ENCODE results near the gene SH3BP4. TPM values are rescaled to one million over a fixed set of nuclear protein-coding genes. Genes with fewer than 3 reads are reported as not detected.

The SH3BP4 gene
- total and polyA plus RNA-seq, 2 of the 8 experiments (the other 6 are each of a cell fraction or from before 2014, with no cell fraction given) = 28.3 to 35.4 TPM

DNA sequence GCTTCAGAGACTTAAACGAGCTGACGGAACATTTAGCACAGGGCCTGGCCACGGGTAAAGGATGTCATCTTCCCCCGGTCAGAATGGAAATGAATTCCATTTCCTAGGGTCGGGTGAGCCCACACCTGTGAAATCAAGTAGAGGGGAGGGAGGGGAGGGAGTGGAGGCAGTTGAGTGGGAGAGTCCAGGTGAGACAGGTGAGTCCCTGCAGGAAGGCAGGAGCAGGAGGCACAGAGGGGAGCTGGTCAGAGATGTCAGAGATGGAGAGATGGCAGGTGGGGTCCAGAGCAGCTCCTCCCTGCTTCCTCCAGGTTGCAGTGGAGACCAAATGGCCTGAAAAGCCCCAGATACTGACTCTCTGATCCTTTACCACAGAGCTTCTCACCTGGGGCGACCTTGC is 55.2 kb downstream of the SH3BP4 start:
- Histone ChIP-seq H3K79me2 (ENCODE audit: control insufficient read depth in 1 of 2, insufficient read depth in 2 of 2, low read length in 2 of 2) (peaks cover 0 to 98% of the 10 kb centered on the region in 2 experiments; a peak in 2 of 4 replicates), H3K4me2 (ENCODE audit: insufficient read depth in 1 of 2, low read depth in 2 of 2, low read length in 2 of 2) (no peak overlapping the region), H3K4me3 (ENCODE audit: extremely low read depth in 1 of 4, insufficient read depth in 2 of 4, low read depth in 3 of 4, low read length in 4 of 4) (no peak overlapping the region), H3K9ac (replicated peaks in 1 of 4; ENCODE audit: extremely low read depth in 1 of 4, low read depth in 3 of 4, low read length in 3 of 4) (no peak overlapping the region), H4K8ac (ENCODE audit: extremely low read depth, insufficient read depth, low read length) (no peak overlapping the region), H2BK15ac (ENCODE audit: low read length) (no peak overlapping the region), H3K18ac (ENCODE audit: extremely low read depth, low read length) (no peak overlapping the region), H3K79me1 (ENCODE audit: low read depth, low read length) (peaks cover 45% of the 10 kb centered on the region), H3K23me2 (ENCODE audit: low read depth, low read length) (no peaks in the 10 kb centered on the region), H3K36me3 (ENCODE audit: control insufficient read depth in 2 of 4, insufficient read depth in 4 of 4, low read length in 3 of 4) (no peaks in the 10 kb centered on the region), H3K56ac (replicated peaks; ENCODE audit: insufficient read length, low read depth, low read length) (no peak overlapping the region), H2BK20ac (ENCODE audit: low read length) (no peak overlapping the region), H3K9me3 (ENCODE audit: insufficient read depth in 2 of 2, low read depth in 1 of 2, low read length in 1 of 2) (no peaks in the 10 kb centered on the region; a peak in 1 of 4 replicates), H4K20me1 (replicated peaks in 1 of 2; ENCODE audit: control insufficient read depth in 1 of 2, insufficient read depth in 2 of 2, low read length in 2 of 2) (peaks cover 8 to 14% of the 10 kb centered on the region in 2 experiments), H2BK120ac (replicated peaks; ENCODE audit: low read depth, low read length) (no peak overlapping the region), H4K5ac (ENCODE audit: insufficient read length, low read depth, low read length) (no peak overlapping the region), H4K91ac (replicated peaks; ENCODE audit: insufficient read length, low read length) (no peak overlapping the region), H2BK12ac (ENCODE audit: low read depth, low read length) (no peak overlapping the region), H3K4ac (replicated peaks; ENCODE audit: insufficient read length, low read depth, low read length) (no peak overlapping the region), H2AK5ac (ENCODE audit: low read depth, low read length) (peak overlapping the region; percentile 11; the same call in 1 of the 2 replicates), H2AFZ (ENCODE audit: low read length) (no peak overlapping the region), H3K14ac (ENCODE audit: insufficient read length) (no peak overlapping the region), H2BK5ac (ENCODE audit: low read depth, low read length) (peak overlapping the region; percentile 49; the same call in 1 of the 2 replicates), H3K23ac (ENCODE audit: insufficient read length) (no peak overlapping the region), H3K27me3 (replicated peaks in 1 of 4; ENCODE audit: control insufficient read depth in 3 of 4, extremely low read depth in 1 of 4, insufficient read depth in 3 of 4, low read length in 3 of 4) (no peaks in the 10 kb centered on the region), H3K27ac (ENCODE audit: low read depth, low read length) (no peak overlapping the region), H3K4me1 (replicated peaks in 1 of 4; ENCODE audit: control insufficient read depth in 3 of 4, insufficient read depth in 4 of 4, low read length in 3 of 4) (peaks cover 9 to 39% (median 24%) of the 10 kb centered on the region in 4 experiments)
- TF ChIP-seq GABPA (IDR thresholded peaks at IDR 0.05; ENCODE audit: borderline replicate concordance, insufficient read depth, low read length) = no peak
- TF ChIP-seq POLR2AphosphoS5 (IDR thresholded peaks at IDR 0.05; ENCODE audit: low read depth, low read length) = no peak
- TF ChIP-seq CHD1 (IDR thresholded peaks at IDR 0.05; ENCODE audit: low read depth, low read length) = no peak
- TF ChIP-seq KDM5A (IDR thresholded peaks at IDR 0.05; ENCODE audit: low read length) = no peak
- TF ChIP-seq ZNF274 (IDR thresholded peaks at IDR 0.05; ENCODE audit: borderline replicate concordance, extremely low read depth, low read length) = no peak
- no peak for TF ChIP-seq SP1 (IDR thresholded peaks at IDR 0.05; ENCODE audit: low read depth, low read length)
- FAIRE-seq (no peak), DNase-seq (ENCODE audit: low read depth in 1 of 2, low spot score in 2 of 2) (no peak)
- ChIA-PET POLR2A (ENCODE audit: partially characterized antibody) (interaction anchor here (3.2 kb wide), 1 partner anchor 10 kb away, joined by 17 read pairs; no protein-coding TSS in a partner anchor), CTCF (ENCODE audit: partially characterized antibody) (interaction anchor here (1.0 to 5.9 kb wide), 7 partner anchors 19 to 106 kb away, joined by 3 to 35 read pairs (median 4); no protein-coding TSS in a partner anchor)
- 87% methylated on average over 4 of the region's 6 CpGs; no CpG with 5 or more reads in 1 of the 2 experiments for WGBS, 2 experiments (ENCODE audit: extremely low coverage in 1 of 2, insufficient coverage in 1 of 2, insufficient read length in 1 of 2, insufficient replicate concordance in 2 of 2, low coverage in 1 of 2, low lambda C conversion rate in 2 of 2, missing lambda C conversion rate in 1 of 2)
